Measurements from ENCODE around the gene FAM107B. TPM values are rescaled to one million over a fixed set of nuclear protein-coding genes. Genes with fewer than 3 reads are reported as not detected.

The FAM107B gene
- total RNA-seq, 1 experiment from 2014 or later = 24.5 TPM

GRCh38 chr10:14468726-14469125 lies 306.0 kb downstream of the FAM107B start:
- Mint-ChIP-seq H3K27me3 (ENCODE audit: low read depth) (peaks cover 3% of the 10 kb centered on the region), H3K27ac (no peak overlapping the region; a peak in 1 of 7 replicates), H3K9me3 (peaks cover 7 to 12% of the 10 kb centered on the region in 2 experiments), H3K4me3 (no peak overlapping the region), H3K36me3 (ENCODE audit: insufficient read depth in 1 of 3, low read depth in 3 of 3) (peaks cover 0 to 5% (median 4%) of the 10 kb centered on the region in 3 experiments; a peak in 3 of 7 replicates), H3K4me1 (peaks cover 4 to 5% of the 10 kb centered on the region in 2 experiments; a peak in 2 of 4 replicates)
- Histone ChIP-seq H3K79me1 (ENCODE audit: insufficient read depth, low read depth, low read length, poor library complexity, severe bottlenecking) (no peaks in the 10 kb centered on the region), H3K14ac (ENCODE audit: insufficient read depth, low read length) (no peak overlapping the region), H3K27me3 (ENCODE audit: insufficient read depth, low read length) (no peaks in the 10 kb centered on the region), H3T11ph (ENCODE audit: low read length) (no peak overlapping the region), H2BK15ac (ENCODE audit: low read depth, low read length) (no peak overlapping the region), H2BK20ac (ENCODE audit: low read depth, low read length, poor library complexity, severe bottlenecking) (no peak overlapping the region), H3K23me2 (ENCODE audit: insufficient read length, low read depth, low read length, poor library complexity, severe bottlenecking) (no peaks in the 10 kb centered on the region), H2AFZ (ENCODE audit: low read length) (no peak overlapping the region), H3K79me2 (ENCODE audit: insufficient read depth, low read length) (no peaks in the 10 kb centered on the region), H3K27ac (ENCODE audit: insufficient read length, low read depth, low read length) (no peak overlapping the region), H2BK5ac (ENCODE audit: insufficient read length, low read length) (no peak overlapping the region), H4K20me1 (ENCODE audit: control insufficient read depth, insufficient read depth, insufficient read length) (no peaks in the 10 kb centered on the region), H2AK5ac (ENCODE audit: insufficient read length, low read length) (no peak overlapping the region), H4K8ac (replicated peaks; ENCODE audit: insufficient read length, low read depth, low read length) (no peak overlapping the region), H3K9ac (ENCODE audit: extremely low read depth, insufficient read length, low read length) (no peak overlapping the region), H3K4me2 (ENCODE audit: insufficient read depth, insufficient read length, low read length) (no peak overlapping the region), H2BK12ac (ENCODE audit: insufficient read length, low read depth, low read length) (no peak overlapping the region), H3K4me1 (ENCODE audit: insufficient read depth, low read length) (no peaks in the 10 kb centered on the region), H3K56ac (ENCODE audit: insufficient read length, low read depth, low read length) (no peak overlapping the region), H2BK120ac (ENCODE audit: low read depth, low read length, poor library complexity, severe bottlenecking) (no peak overlapping the region), H3K23ac (ENCODE audit: insufficient read length, low read depth, low read length) (no peak overlapping the region), H3K4ac (ENCODE audit: low read depth, low read length) (no peak overlapping the region), H3K18ac (ENCODE audit: insufficient read length, low read depth, low read length) (no peak overlapping the region), H4K91ac (ENCODE audit: insufficient read length, low read depth, low read length) (no peak overlapping the region), H4K5ac (ENCODE audit: insufficient read length, low read depth, low read length) (no peak overlapping the region), H3K9me3 (ENCODE audit: control insufficient read depth, low read depth, low read length) (no peaks in the 10 kb centered on the region)
- DNase-seq = no peak
- TF ChIP-seq CTCF (conservative IDR thresholded peaks at IDR 0.05) = no peak
- whole genome bisulfite sequencing (ENCODE audit: extremely low coverage, insufficient read length, low lambda C conversion rate) = no CpG with 5 or more reads among the region's 3 CpGs

Other genes with a start within 250 kb of the FAM107B start
- gene CDNF, start 63.1 kb upstream of the FAM107B start, total RNA-seq (2021) = 0.86 and 1.3 TPM in 2 replicates
- 38.5 and 41.0 TPM in 2 replicates for gene HSPA14, start 63.4 kb upstream of the FAM107B start, total RNA-seq (2021)
- 23.1 and 25.0 TPM in 2 replicates for gene MSANTD7, start 63.4 kb upstream of the FAM107B start, total RNA-seq (2021)
- gene SUV39H2, start 104.0 kb upstream of the FAM107B start, total RNA-seq (2021) = 59.7 and 62.6 TPM in 2 replicates
- 11.9 and 15.2 TPM in 2 replicates for gene DCLRE1C, start 179.2 kb upstream of the FAM107B start, total RNA-seq (2021)
- gene MEIG1, start 184.5 kb upstream of the FAM107B start, total RNA-seq (2021) = 0.72 TPM in 1 of 2 replicates, not detected in the other

Measured in H9 (cell line).